Measurements from ENCODE around the gene ZNF281. TPM values are rescaled to one million over a fixed set of nuclear protein-coding genes. Genes with fewer than 3 reads are reported as not detected.

Gene ZNF281
- polyA plus RNA-seq, 2 of the 4 experiments (the other 2 are of a cell fraction) = 33.7 to 39.1 TPM

DNA sequence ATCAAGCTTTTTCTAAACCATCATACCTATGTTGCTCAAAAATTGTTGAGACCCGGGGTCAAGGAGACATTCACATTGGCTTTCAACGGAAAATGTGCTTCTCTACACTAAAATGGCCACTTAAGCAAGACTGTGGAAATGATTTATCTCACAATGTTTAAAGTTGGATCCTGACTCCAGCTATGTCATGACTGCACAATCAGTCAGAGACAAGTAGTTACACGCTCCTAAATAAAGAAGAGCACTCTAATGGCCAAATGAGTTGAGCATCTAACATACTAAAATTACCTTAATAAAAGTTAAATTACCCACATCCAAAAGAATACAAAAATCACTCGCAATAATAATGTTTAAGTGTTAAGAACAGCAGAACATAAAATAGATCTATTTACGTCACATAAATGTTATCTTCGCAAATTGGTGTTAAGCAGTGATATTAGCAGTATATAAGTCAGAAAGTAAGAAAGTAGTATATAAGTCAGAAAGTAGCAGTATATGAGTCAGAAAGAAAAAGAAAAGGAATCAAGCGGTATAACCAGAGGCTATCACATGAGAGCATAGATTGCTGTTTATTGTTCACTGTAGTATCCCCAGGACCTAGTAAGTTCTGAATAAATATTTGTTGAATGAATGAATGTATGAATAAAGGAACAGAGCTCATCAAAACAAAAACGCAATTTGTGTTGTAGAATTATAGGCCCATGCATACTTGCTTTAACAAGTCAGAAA, 28.4 kb downstream of the ZNF281 start:
- TF ChIP-seq FOSL2 (IDR thresholded peaks at IDR 0.05) = no peak
- TF ChIP-seq FOSL2 (CRISPR knock-in tag; IDR thresholded peaks at IDR 0.05) = peak; percentile 62
- no peak for TF ChIP-seq EHF (CRISPR knock-in tag; IDR thresholded peaks at IDR 0.05)
- ATAC-seq = peak; percentile 26 to 39; a peak in 3 of 6 replicates
- Histone ChIP-seq H3K4me2 (peak overlapping the region; percentile 80), H3K4me1 (peaks cover 84% of the 10 kb centered on the region), H3K9me3 (no peaks in the 10 kb centered on the region), H3K27ac (peak overlapping the region; percentile 88 to 95), H3K4me3 (no peak overlapping the region)
- ChIA-PET CTCF (interaction anchor here (0.8 to 1.3 kb wide), 4 partner anchors 10 to 696 kb away, joined by 3 read pairs; no protein-coding TSS in a partner anchor), POLR2A (interaction anchor here (0.7 to 1.2 kb wide), 4 partner anchors 10 to 341 kb away, joined by 3 to 11 read pairs (median 6); partner anchors contain the start of gene ZNF281)
- no peak for DNase-seq (ENCODE audit: low read depth in 1 of 2, low spot score in 1 of 2)
- WGBS (ENCODE audit: missing lambda C conversion rate) = 50% methylated on average over 8 of the region's 8 CpGs
- peak; percentile 73 for FAIRE-seq

DNA sequence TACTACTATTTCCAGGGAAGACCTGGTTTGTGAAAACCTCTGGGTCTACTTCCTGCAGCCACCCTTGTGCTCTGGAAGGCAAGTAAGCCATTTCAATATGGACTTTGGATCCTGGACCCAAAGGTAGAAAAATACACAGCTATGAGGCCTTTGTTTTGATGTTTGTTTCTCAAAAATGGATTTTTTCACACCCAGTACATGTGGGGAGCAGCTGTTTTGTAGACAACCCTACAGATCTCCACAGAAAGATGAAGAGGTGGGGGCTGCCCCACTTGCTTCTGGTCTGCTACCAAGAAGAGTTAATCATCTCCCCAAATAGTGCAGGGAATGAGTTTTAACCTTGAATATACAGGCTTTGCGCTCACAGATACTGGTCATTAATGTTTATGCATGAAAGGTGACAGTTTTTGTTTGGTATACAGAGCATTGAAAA, 29.2 kb downstream of the ZNF281 start:
- CTCF ChIA-PET = interaction anchor here (0.7 to 2.4 kb wide), 8 partner anchors 9 to 696 kb away, joined by 3 to 10 read pairs (median 3); no protein-coding TSS in a partner anchor
- Histone ChIP-seq H3K4me3 (no peak overlapping the region), H3K27ac (peak overlapping the region; percentile 88 to 95), H3K4me2 (peak overlapping the region; percentile 80), H3K4me1 (peaks cover 89% of the 10 kb centered on the region), H3K9me3 (no peaks in the 10 kb centered on the region)
- DNase-seq (ENCODE audit: low read depth in 1 of 2, low spot score in 1 of 2) = no peak
- no peak for ATAC-seq
- no peak for TF ChIP-seq HOXA7 (CRISPR knock-in tag; IDR thresholded peaks at IDR 0.05)
- TF ChIP-seq EHF (CRISPR knock-in tag; IDR thresholded peaks at IDR 0.05) = peak; percentile 59; the same call in 1 of the 2 replicates
- TF ChIP-seq EHMT2 (IDR thresholded peaks at IDR 0.05; ENCODE audit: low read depth) = 0 out of 2 replicates have a peak, but pooled peaks have one; percentile 58
- WGBS (ENCODE audit: missing lambda C conversion rate) = 41% methylated on average over 1 of the region's 1 CpG
- POLR2A ChIA-PET = no interaction called here
- FAIRE-seq = no peak

DNA sequence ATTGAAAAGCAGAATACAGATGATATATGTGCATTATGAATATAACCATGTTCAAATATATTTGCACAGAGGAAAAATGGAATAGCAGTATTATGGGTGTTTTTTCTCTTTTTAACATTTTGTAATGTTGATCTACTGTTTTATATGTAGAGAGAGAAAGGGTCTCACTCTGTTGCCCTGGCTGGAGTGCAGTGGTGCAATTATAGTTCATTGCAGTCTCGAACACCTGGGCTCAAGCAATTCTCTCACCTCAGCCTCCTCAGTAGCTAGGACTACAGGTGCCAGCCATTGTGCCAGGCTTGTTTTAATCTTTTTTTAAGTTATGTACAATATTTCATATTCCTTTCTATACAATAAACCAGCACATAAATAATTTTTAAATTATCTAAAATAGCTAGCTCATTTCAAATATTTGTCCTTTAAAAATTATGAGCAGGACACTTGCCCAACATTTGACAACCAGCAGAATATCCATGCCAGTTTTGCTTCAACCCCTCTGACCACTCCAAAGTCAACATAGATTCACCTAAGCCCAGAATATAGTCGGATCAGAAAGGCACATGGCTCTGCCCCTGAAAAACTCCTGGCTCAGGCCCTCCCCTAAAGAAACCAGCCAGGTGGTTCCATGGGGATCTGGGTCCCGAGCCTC, 29.8 kb downstream of the ZNF281 start:
- Histone ChIP-seq H3K4me1 (peaks cover 90% of the 10 kb centered on the region), H3K27ac (peak overlapping the region; percentile 88 to 95), H3K4me2 (peak overlapping the region; percentile 80), H3K9me3 (no peaks in the 10 kb centered on the region), H3K4me3 (no peak overlapping the region)
- POLR2A ChIA-PET = interaction anchor here (0.8 to 1.2 kb wide), 3 partner anchors 36 to 103 kb away, joined by 3 to 8 read pairs (median 3); no protein-coding TSS in a partner anchor
- 0 out of 6 replicates have a peak, but pooled peaks of 1 of the 2 experiments have one; percentile 3 for ATAC-seq
- no peak for FAIRE-seq
- DNase-seq (ENCODE audit: low read depth in 1 of 2, low spot score in 1 of 2) = no peak
- 32% methylated on average over 3 of the region's 3 CpGs for WGBS (ENCODE audit: missing lambda C conversion rate)
- no peak for TF ChIP-seq JUN (IDR thresholded peaks at IDR 0.05)
- no peak for TF ChIP-seq HMGXB4 (CRISPR knock-in tag; IDR thresholded peaks at IDR 0.05; ENCODE audit: borderline replicate concordance)
- no peak for TF ChIP-seq CHD2 (IDR thresholded peaks at IDR 0.05; ENCODE audit: low read length, partially characterized antibody)
- TF ChIP-seq, protein P1, sequence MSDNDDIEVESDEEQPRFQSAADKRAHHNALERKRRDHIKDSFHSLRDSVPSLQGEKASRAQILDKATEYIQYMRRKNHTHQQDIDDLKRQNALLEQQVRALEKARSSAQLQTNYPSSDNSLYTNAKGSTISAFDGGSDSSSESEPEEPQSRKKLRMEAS (IDR thresholded peaks at IDR 0.05) = peak; percentile 26; the same call in 1 of the 2 replicates
- CTCF ChIA-PET = interaction anchor here (0.7 to 2.4 kb wide), 7 partner anchors 8 to 695 kb away, joined by 3 to 10 read pairs (median 3); no protein-coding TSS in a partner anchor

DNA sequence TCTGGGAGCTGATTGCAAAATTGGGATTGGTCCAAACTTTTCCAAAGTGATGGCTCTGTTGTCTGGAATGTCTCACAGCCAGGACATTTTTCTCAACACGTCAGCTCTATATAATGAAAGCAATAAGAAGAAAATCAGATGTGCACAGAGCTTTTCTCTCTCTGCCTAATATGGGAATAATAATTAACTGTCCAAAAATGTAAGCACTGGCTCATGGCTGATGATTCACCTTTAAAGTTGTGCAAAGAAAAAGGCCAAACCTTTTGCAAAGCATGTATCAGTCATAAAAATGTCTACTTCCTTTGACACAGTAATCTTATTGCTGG, 30.4 kb downstream of the ZNF281 start:
- FAIRE-seq (peak; percentile 93), ATAC-seq (peak; percentile 86 to 88), DNase-seq (ENCODE audit: low read depth in 1 of 2, low spot score in 1 of 2) (peak; percentile 81 to 92)
- CTCF ChIA-PET = interaction anchor here (0.6 to 2.4 kb wide), 4 partner anchors 12 to 109 kb away, joined by 5 to 10 read pairs (median 8); no protein-coding TSS in a partner anchor
- 3% methylated on average over 1 of the region's 1 CpG for WGBS (ENCODE audit: missing lambda C conversion rate)
- Histone ChIP-seq H3K4me1 (peaks cover 90% of the 10 kb centered on the region), H3K9me3 (no peaks in the 10 kb centered on the region), H3K27ac (peak overlapping the region; percentile 88 to 95), H3K4me3 (no peak overlapping the region), H3K4me2 (peak overlapping the region; percentile 80)
- POLR2A ChIA-PET = interaction anchor here (0.8 to 1.3 kb wide), 5 partner anchors 11 to 104 kb away, joined by 3 to 8 read pairs (median 4); partner anchors contain the start of gene ZNF281
- peak; percentile 58 for TF ChIP-seq SMC3 (IDR thresholded peaks at IDR 0.05)
- TF ChIP-seq BHLHE40 (IDR thresholded peaks at IDR 0.05; ENCODE audit: low read depth, low read length) = 0 out of 2 replicates have a peak, but pooled peaks have one; percentile 20
- no peak for TF ChIP-seq ESRRA (IDR thresholded peaks at IDR 0.05; ENCODE audit: borderline replicate concordance, low read length)
- TF ChIP-seq POLR2A (IDR thresholded peaks at IDR 0.05; ENCODE audit: low read length) = no peak
- TF ChIP-seq, protein P1 (IDR thresholded peaks at IDR 0.05) = peak; percentile 81; the same call in 1 of the 2 replicates
- TF ChIP-seq HDAC2 (IDR thresholded peaks at IDR 0.05) = no peak
- peak; percentile 28; the same call in 1 of the 2 replicates for TF ChIP-seq HOXB5 (CRISPR knock-in tag; IDR thresholded peaks at IDR 0.05)
- TF ChIP-seq ZSCAN20 (CRISPR knock-in tag; IDR thresholded peaks at IDR 0.05) = no peak
- TF ChIP-seq ZNF302 (CRISPR knock-in tag; IDR thresholded peaks at IDR 0.05) = no peak
- TF ChIP-seq JUNB (IDR thresholded peaks at IDR 0.05) = peak; percentile 98
- peak; percentile 93 to 96 for TF ChIP-seq CEBPB (IDR thresholded peaks at IDR 0.05)
- TF ChIP-seq FOSL2 (IDR thresholded peaks at IDR 0.05) = peak; percentile 97
- peak; percentile 98 for TF ChIP-seq FOSL2 (CRISPR knock-in tag; IDR thresholded peaks at IDR 0.05)
- peak; percentile 34 to 71; a peak in 4 of 5 replicates for TF ChIP-seq RAD21 (conservative IDR thresholded peaks at IDR 0.05 in 1 of 2, IDR thresholded peaks at IDR 0.05 in 1 of 2)
- TF ChIP-seq EP300 (IDR thresholded peaks at IDR 0.05) = peak; percentile 95 to 96
- peak; percentile 89 for TF ChIP-seq ZFP36 (IDR thresholded peaks at IDR 0.05; ENCODE audit: borderline replicate concordance, partially characterized antibody)
- TF ChIP-seq, protein P2, sequence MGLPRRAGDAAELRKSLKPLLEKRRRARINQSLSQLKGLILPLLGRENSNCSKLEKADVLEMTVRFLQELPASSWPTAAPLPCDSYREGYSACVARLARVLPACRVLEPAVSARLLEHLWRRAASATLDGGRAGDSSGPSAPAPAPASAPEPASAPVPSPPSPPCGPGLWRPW (IDR thresholded peaks at IDR 0.05) = peak; percentile 89
- peak; percentile 95 to 96 for TF ChIP-seq JUN (IDR thresholded peaks at IDR 0.05)
- TF ChIP-seq MAFK (IDR thresholded peaks at IDR 0.05; ENCODE audit: partially characterized antibody) = peak; percentile 54
- peak; percentile 94 for TF ChIP-seq GATA3 (IDR thresholded peaks at IDR 0.05; ENCODE audit: borderline replicate concordance)

All from A549 (cell line).